Measurements from ENCODE around the gene ATP6V0A4.

Gene ATP6V0A4

DNA sequence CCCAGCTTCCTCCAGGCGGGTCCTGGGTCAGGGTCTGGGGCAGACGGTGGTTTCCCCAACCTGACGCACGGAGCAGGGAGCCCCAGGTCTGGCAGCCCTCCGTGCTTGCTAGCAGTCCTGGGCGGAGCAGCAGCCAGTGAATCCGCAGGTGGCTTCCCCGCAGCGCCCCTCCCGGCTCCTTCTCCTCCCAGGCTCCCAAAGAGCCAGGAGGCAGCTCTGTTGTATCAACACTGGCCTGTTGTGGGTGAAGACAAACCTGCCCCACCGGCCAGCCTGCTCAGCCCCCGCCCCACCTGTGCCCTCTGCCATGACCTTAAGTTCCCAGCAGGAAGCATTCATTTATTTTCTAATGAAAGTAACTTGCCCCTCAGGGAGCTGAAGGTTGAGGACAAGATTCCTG is 24.2 kb downstream of the ATP6V0A4 start:
- H3K27me3 ChIP-seq (ENCODE audit: insufficient read depth, low read length, poor library complexity): no peaks in the 10 kb centered on the region
- H3K9ac ChIP-seq (ENCODE audit: low read depth, low read length): no peak overlapping the region
- no peaks in the 10 kb centered on the region for H3K36me3 ChIP-seq (ENCODE audit: insufficient read depth, low read length)
- H3K9me3 ChIP-seq (ENCODE audit: insufficient read depth, low read length, severe bottlenecking): no peaks in the 10 kb centered on the region
- no peak for DNase-seq
- no peak for ATAC-seq (ENCODE audit: insufficient read depth, low read depth)
- H3K4me1 ChIP-seq (ENCODE audit: insufficient read depth, low read length): no peaks in the 10 kb centered on the region
- H3K27ac ChIP-seq (ENCODE audit: low read length): no peak overlapping the region
- no peak overlapping the region for H2AFZ ChIP-seq (ENCODE audit: low read depth, low read length)
- H3K4me2 ChIP-seq (ENCODE audit: insufficient read depth, low read length): no peak overlapping the region
- no peak overlapping the region for H3K4me3 ChIP-seq (ENCODE audit: low read depth in 1 of 2, low read length in 2 of 2)
- TF ChIP-seq EZH2 (IDR thresholded peaks at IDR 0.05; ENCODE audit: borderline replicate concordance, low read depth, low read length, severe bottlenecking): no peak
- TF ChIP-seq, protein P1, sequence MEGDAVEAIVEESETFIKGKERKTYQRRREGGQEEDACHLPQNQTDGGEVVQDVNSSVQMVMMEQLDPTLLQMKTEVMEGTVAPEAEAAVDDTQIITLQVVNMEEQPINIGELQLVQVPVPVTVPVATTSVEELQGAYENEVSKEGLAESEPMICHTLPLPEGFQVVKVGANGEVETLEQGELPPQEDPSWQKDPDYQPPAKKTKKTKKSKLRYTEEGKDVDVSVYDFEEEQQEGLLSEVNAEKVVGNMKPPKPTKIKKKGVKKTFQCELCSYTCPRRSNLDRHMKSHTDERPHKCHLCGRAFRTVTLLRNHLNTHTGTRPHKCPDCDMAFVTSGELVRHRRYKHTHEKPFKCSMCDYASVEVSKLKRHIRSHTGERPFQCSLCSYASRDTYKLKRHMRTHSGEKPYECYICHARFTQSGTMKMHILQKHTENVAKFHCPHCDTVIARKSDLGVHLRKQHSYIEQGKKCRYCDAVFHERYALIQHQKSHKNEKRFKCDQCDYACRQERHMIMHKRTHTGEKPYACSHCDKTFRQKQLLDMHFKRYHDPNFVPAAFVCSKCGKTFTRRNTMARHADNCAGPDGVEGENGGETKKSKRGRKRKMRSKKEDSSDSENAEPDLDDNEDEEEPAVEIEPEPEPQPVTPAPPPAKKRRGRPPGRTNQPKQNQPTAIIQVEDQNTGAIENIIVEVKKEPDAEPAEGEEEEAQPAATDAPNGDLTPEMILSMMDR (IDR thresholded peaks at IDR 0.05; ENCODE audit: borderline replicate concordance, extremely low read depth, low read length, poor library complexity, severe bottlenecking): no peak
- H3K79me2 ChIP-seq (ENCODE audit: insufficient read depth, low read length): no peaks in the 10 kb centered on the region
- no peaks in the 10 kb centered on the region for H4K20me1 ChIP-seq (ENCODE audit: insufficient read depth, low read length)

DNA sequence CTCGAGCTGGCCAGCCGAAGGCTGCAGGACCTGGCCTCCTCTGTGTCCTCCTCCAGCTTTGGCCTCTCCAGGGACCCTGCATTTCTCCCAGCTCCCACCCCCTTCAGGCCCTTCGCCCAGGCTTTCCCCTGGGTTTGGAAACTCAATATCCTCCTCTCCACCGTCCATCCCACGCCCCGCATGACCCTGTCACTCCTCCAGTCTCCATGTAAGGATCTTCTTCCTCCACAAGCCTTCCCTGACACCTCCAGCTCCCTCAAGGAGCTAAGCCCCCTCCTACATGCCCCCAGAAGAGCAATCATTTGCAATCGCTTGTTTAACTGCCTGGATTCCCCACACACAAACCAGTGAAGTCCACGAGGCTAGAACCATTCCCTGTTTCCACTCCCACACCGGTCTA is 24.8 kb downstream of the ATP6V0A4 start:
- H3K4me2 ChIP-seq (ENCODE audit: insufficient read depth, low read length): no peak overlapping the region
- no peaks in the 10 kb centered on the region for H3K79me2 ChIP-seq (ENCODE audit: insufficient read depth, low read length)
- H3K36me3 ChIP-seq (ENCODE audit: insufficient read depth, low read length): no peaks in the 10 kb centered on the region
- no peaks in the 10 kb centered on the region for H3K9me3 ChIP-seq (ENCODE audit: insufficient read depth, low read length, severe bottlenecking)
- H3K27me3 ChIP-seq (ENCODE audit: insufficient read depth, low read length, poor library complexity): no peaks in the 10 kb centered on the region
- no peak overlapping the region for H3K4me3 ChIP-seq (ENCODE audit: low read depth in 1 of 2, low read length in 2 of 2)
- 0 out of 2 replicates have a peak, but pooled peaks cover 2% of the 10 kb centered on the region for H3K4me1 ChIP-seq (ENCODE audit: insufficient read depth, low read length)
- H4K20me1 ChIP-seq (ENCODE audit: insufficient read depth, low read length): no peaks in the 10 kb centered on the region
- no peak for ATAC-seq (ENCODE audit: insufficient read depth, low read depth)
- H3K27ac ChIP-seq (ENCODE audit: low read length): no peak overlapping the region
- no peak for DNase-seq
- no peak overlapping the region for H2AFZ ChIP-seq (ENCODE audit: low read depth, low read length)
- TF ChIP-seq, protein P1 (IDR thresholded peaks at IDR 0.05; ENCODE audit: borderline replicate concordance, extremely low read depth, low read length, poor library complexity, severe bottlenecking): no peak
- no peak for TF ChIP-seq EZH2 (IDR thresholded peaks at IDR 0.05; ENCODE audit: borderline replicate concordance, low read depth, low read length, severe bottlenecking)
- H3K9ac ChIP-seq (ENCODE audit: low read depth, low read length): no peak overlapping the region

DNA sequence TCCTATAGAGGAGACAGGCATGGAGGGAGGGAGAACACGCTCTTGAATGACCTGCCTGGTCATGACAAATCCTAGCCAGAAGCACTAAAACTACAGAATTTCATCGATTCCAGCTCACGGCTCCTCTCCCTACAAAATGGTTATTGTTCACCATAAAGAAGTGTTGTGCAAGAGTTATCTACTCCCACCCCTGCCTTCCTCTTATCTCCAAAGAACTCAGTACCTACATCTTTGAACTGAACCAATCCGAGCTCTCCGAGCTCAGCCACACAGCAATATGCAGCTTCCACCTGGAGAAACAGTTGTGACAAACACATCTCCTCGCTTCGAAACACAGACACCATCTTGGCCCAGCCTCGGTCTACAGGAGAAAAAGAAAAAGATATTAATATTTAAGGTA is 27.1 kb downstream of the ATP6V0A4 start:
- no peak overlapping the region for H2AFZ ChIP-seq (ENCODE audit: low read depth, low read length)
- TF ChIP-seq EZH2 (IDR thresholded peaks at IDR 0.05; ENCODE audit: borderline replicate concordance, low read depth, low read length, severe bottlenecking): no peak
- TF ChIP-seq, protein P1 (IDR thresholded peaks at IDR 0.05; ENCODE audit: borderline replicate concordance, extremely low read depth, low read length, poor library complexity, severe bottlenecking): no peak
- ATAC-seq (ENCODE audit: insufficient read depth, low read depth): no peak
- no peaks in the 10 kb centered on the region for H3K79me2 ChIP-seq (ENCODE audit: insufficient read depth, low read length)
- no peaks in the 10 kb centered on the region for H3K27me3 ChIP-seq (ENCODE audit: insufficient read depth, low read length, poor library complexity)
- no peaks in the 10 kb centered on the region for H3K36me3 ChIP-seq (ENCODE audit: insufficient read depth, low read length)
- no peak for DNase-seq
- no peaks in the 10 kb centered on the region for H3K9me3 ChIP-seq (ENCODE audit: insufficient read depth, low read length, severe bottlenecking)
- H3K9ac ChIP-seq (ENCODE audit: low read depth, low read length): no peak overlapping the region
- H3K4me1 ChIP-seq (ENCODE audit: insufficient read depth, low read length): 0 out of 2 replicates have a peak, but pooled peaks cover 2% of the 10 kb centered on the region
- no peak overlapping the region for H3K4me2 ChIP-seq (ENCODE audit: insufficient read depth, low read length)
- no peak overlapping the region for H3K4me3 ChIP-seq (ENCODE audit: low read depth in 1 of 2, low read length in 2 of 2)
- no peaks in the 10 kb centered on the region for H4K20me1 ChIP-seq (ENCODE audit: insufficient read depth, low read length)
- H3K27ac ChIP-seq (ENCODE audit: low read length): no peak overlapping the region

DNA sequence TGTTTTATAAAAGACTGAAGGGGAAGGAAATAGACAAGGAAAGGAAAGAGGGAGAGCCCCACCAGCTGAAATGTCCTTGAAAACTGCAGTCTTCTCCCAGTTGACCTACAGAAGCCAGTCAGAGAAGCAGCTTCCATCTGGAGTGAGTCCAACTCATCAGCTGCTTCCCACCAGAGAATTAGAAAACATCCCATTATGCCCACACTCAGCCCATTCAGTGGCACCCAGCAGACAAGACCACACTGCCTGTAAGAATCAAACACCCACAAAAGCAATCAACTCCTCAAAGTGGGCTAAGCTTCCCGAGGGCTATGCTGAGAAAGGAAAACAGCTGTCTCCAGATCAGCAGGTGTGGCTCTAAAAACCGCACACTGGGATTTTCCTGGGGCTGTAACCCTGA is 29.8 kb downstream of the ATP6V0A4 start:
- ATAC-seq (ENCODE audit: insufficient read depth, low read depth): no peak
- Histone ChIP-seq H3K27me3 (ENCODE audit: insufficient read depth, low read length, poor library complexity) (no peaks in the 10 kb centered on the region), H3K9ac (ENCODE audit: low read depth, low read length) (no peak overlapping the region), H3K4me2 (ENCODE audit: insufficient read depth, low read length) (no peak overlapping the region), H4K20me1 (ENCODE audit: insufficient read depth, low read length) (no peaks in the 10 kb centered on the region), H3K27ac (ENCODE audit: low read length) (no peak overlapping the region), H3K4me3 (ENCODE audit: low read depth in 1 of 2, low read length in 2 of 2) (no peak overlapping the region), H3K36me3 (ENCODE audit: insufficient read depth, low read length) (no peaks in the 10 kb centered on the region), H3K79me2 (ENCODE audit: insufficient read depth, low read length) (no peaks in the 10 kb centered on the region), H3K4me1 (ENCODE audit: insufficient read depth, low read length) (0 out of 2 replicates have a peak, but pooled peaks cover 2% of the 10 kb centered on the region), H2AFZ (ENCODE audit: low read depth, low read length) (no peak overlapping the region), H3K9me3 (ENCODE audit: insufficient read depth, low read length, severe bottlenecking) (no peaks in the 10 kb centered on the region)
- no peak for DNase-seq
- TF ChIP-seq, protein P1 (IDR thresholded peaks at IDR 0.05; ENCODE audit: borderline replicate concordance, extremely low read depth, low read length, poor library complexity, severe bottlenecking): no peak
- TF ChIP-seq EZH2 (IDR thresholded peaks at IDR 0.05; ENCODE audit: borderline replicate concordance, low read depth, low read length, severe bottlenecking): no peak
